HCT116 (cell line): ENCODE data around the gene TPRG1L.

Experiments
- CTCF ChIP-seq, 3 experiments: fragments of 200-600 bp in 1 of 3; sonication (generic) in 1 of 3; IDR thresholded peaks in 2 of 3; conservative IDR thresholded peaks in 1 of 3; 2 replicates each; pipeline ENCODE4 v1.5.1; 2012 to 2017; ENCODE audit warnings: low read depth in 2 of 3, low read length in 2 of 3, antibody characterized with exemption in 1 of 3, borderline replicate concordance in 1 of 3, control low read depth in 1 of 3, mild to moderate bottlenecking in 1 of 3, mixed read lengths in 1 of 3, mixed run types in 1 of 3, moderate library complexity in 1 of 3; ENCODE audit not compliant: insufficient read depth in 1 of 3
- POLR2AphosphoS5 ChIP-seq: IDR thresholded peaks from 2 replicates; pipeline ENCODE4 v1.6.1; 2011; ENCODE audit warnings: mild to moderate bottlenecking, low read depth, low read length, moderate library complexity

DNA sequence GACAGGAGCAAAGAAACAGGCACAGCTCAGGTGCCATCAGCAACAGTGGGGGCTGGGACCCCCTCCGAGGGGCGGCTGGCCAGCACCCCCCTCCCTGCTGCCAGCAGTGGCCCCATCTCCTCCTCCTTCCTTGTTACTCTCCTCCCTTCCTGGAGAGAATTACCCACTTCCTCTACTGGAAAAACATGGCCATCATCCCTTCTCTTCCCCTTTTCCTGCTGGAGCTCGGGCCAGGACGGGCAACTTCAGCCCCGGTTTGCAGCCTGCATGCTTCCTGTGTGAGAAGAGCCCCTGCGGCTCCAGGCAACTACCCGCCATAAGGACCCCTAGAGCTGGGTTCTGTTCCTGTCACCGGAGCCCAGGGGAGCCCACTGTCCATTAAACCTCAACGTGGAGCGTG is 31.1 kb upstream of the TPRG1L start:
- TF ChIP-seq CTCF (IDR thresholded peaks at IDR 0.05 in 2 of 3, conservative IDR thresholded peaks at IDR 0.05 in 1 of 3; ENCODE audit: borderline replicate concordance in 1 of 3, insufficient read depth in 1 of 3, low read depth in 2 of 3, low read length in 2 of 3), result no peak
- no peak for TF ChIP-seq POLR2AphosphoS5
